Fibroblast of mammary gland (primary cell): ENCODE data around the gene AGAP1.

Experiments
- DNase-seq: peaks from one replicate; pipeline ENCODE4 v3.0.0-alpha.2; 2010; ENCODE audit warnings: low read depth
- H3K4me3 ChIP-seq: 2 replicates; pipeline ENCODE4 v1.5.1; 2011; ENCODE audit warnings: low read depth, mild to moderate bottlenecking, low read length, moderate library complexity; ENCODE audit not compliant: control insufficient read depth
- CTCF ChIP-seq: conservative IDR thresholded peaks from 2 replicates; pipeline ENCODE4 v1.5.1; 2011; ENCODE audit warnings: low read depth, low read length, inconsistent platforms; ENCODE audit not compliant: control insufficient read depth, insufficient read depth

The AGAP1 gene

GRCh38 chr2:235826826-235827225 lies 333.0 kb downstream of the AGAP1 start:
- TF ChIP-seq CTCF = no peak
- H3K4me3 ChIP-seq = no peak overlapping the region

GRCh38 chr2:235827585-235827992 lies 333.7 kb downstream of the AGAP1 start:
- H3K4me3 ChIP-seq = no peak overlapping the region
- DNase-seq = peak; percentile 50
- no peak for TF ChIP-seq CTCF

More at GRCh38 chr2:235826826-235827225, 333.0 kb downstream of the AGAP1 start:
- DNase-seq = no peak

- H3K4me3 ChIP-seq = no peak overlapping the region
- no peak for TF ChIP-seq CTCF
- no peak for DNase-seq
These were observed 335.9 kb downstream of the AGAP1 start for GRCh38 chr2:235829726-235830125.

- DNase-seq = no peak
- H3K4me3 ChIP-seq = no peak overlapping the region
- no peak for TF ChIP-seq CTCF
These were observed 337.9 kb downstream of the AGAP1 start for GRCh38 chr2:235831755-235832154.

- H3K4me3 ChIP-seq = no peak overlapping the region
- no peak for DNase-seq
- no peak for TF ChIP-seq CTCF
These were observed 339.1 kb downstream of the AGAP1 start for GRCh38 chr2:235832941-235833340.

GRCh38 chr2:235833971-235834620 lies 340.3 kb downstream of the AGAP1 start:
- TF ChIP-seq CTCF = no peak
- no peak for DNase-seq
- no peak overlapping the region for H3K4me3 ChIP-seq

GRCh38 chr2:235834781-235835180 lies 340.9 kb downstream of the AGAP1 start:
- no peak overlapping the region for H3K4me3 ChIP-seq
- DNase-seq = no peak
- TF ChIP-seq CTCF = no peak
